GM12878 (cell line): ENCODE data around the gene MTX1. TPM values are rescaled to one million over a fixed set of nuclear protein-coding genes. Genes with fewer than 3 reads are reported as not detected.

Experiments used
- CREM ChIP-seq: IDR thresholded peaks from 2 replicates; pipeline ENCODE4 v1.6.1; 2014; ENCODE audit warnings: antibody characterized with exemption, low read depth
- GATAD2B ChIP-seq: fragments of 450-650 bp; conservative IDR thresholded peaks from 2 replicates; pipeline ENCODE4 v1.6.1; 2017; ENCODE audit warnings: low read depth, mild to moderate bottlenecking, moderate library complexity
- MTA2 ChIP-seq: fragments of 450-650 bp; IDR thresholded peaks from 2 replicates; pipeline ENCODE4 v1.6.1; 2016; ENCODE audit warnings: low read depth, mild to moderate bottlenecking, moderate library complexity
- NBN ChIP-seq: fragments of 450-650 bp; IDR thresholded peaks from 2 replicates; pipeline ENCODE4 v1.6.1; 2016
- PAX8 ChIP-seq: fragments of 450-650 bp; IDR thresholded peaks from 2 replicates; pipeline ENCODE4 v1.6.1; 2017; ENCODE audit warnings: mild to moderate bottlenecking, moderate library complexity
- SMAD1 ChIP-seq: fragments of 450-650 bp; IDR thresholded peaks from 2 replicates; pipeline ENCODE4 v1.6.1; 2018; ENCODE audit warnings: mild to moderate bottlenecking, low read depth; ENCODE audit not compliant: partially characterized antibody
- SMC3 ChIP-seq: IDR thresholded peaks from 2 replicates; pipeline ENCODE4 v1.6.1; 2011; ENCODE audit warnings: low read length, improper control_type of control experiment, borderline replicate concordance
- STAT1 ChIP-seq: fragments of 450-650 bp; conservative IDR thresholded peaks from 2 replicates; pipeline ENCODE4 v1.6.1; 2014; ENCODE audit warnings: antibody characterized with exemption, mild to moderate bottlenecking
- polyA plus RNA-seq, 11 experiments: library from polyadenylated mRNA; depleted of rRNA in 4 of 11; unstranded in 6 of 11; stranded (reverse) in 5 of 11; fragments of >200 nt; fragmentation: Nextera tagmentation in 4 of 11; fragmentation: Illumina TruSeq in 1 of 11; extraction: Ambion mirVana in 4 of 11; extraction: Trizol in 1 of 11; gene quantifications; 1 replicate in 1 of 11; 2 replicates in 10 of 11; pipeline versions ENCODE4 v1.2.1 to v1.2.3, GENCODE V29; 2011 to 2016; ENCODE audit warnings: inconsistent platforms in 2 of 11, missing spikeins in 2 of 11, low read depth in 1 of 11
- total RNA-seq, 4 experiments: library from RNA; depleted of rRNA in 3 of 4; stranded (reverse); fragments of >200 nt in 3 of 4; fragmentation: Illumina TruSeq in 1 of 4; extraction: Trizol in 1 of 4; gene quantifications; 2 replicates each; pipeline versions ENCODE4 v1.2.1 to v1.2.3, GENCODE V29; 2013 to 2021
- TF ChIP-seq, protein P1 (sequence below): IDR thresholded peaks from 2 replicates; pipeline ENCODE4 v1.6.1; 2011; ENCODE audit warnings: mild to moderate bottlenecking, low read depth, low read length, moderate library complexity; ENCODE audit not compliant: insufficient replicate concordance
- TF ChIP-seq, protein P2 (sequence below): IDR thresholded peaks from 2 replicates; pipeline ENCODE4 v1.6.1; 2012; ENCODE audit warnings: improper control_type of control experiment, low read depth, low read length; ENCODE audit not compliant: insufficient replicate concordance
- TF ChIP-seq, protein P3 (sequence below): fragments of 450-650 bp; IDR thresholded peaks from 2 replicates; pipeline ENCODE4 v1.6.1; 2016; ENCODE audit warnings: mild to moderate bottlenecking

The MTX1 gene
- total and polyA plus RNA-seq, 10 of the 15 experiments (the other 5 are each of a cell fraction or from before 2014, with no cell fraction given) = 15.8 to 92.0 (median 49.1) TPM

DNA sequence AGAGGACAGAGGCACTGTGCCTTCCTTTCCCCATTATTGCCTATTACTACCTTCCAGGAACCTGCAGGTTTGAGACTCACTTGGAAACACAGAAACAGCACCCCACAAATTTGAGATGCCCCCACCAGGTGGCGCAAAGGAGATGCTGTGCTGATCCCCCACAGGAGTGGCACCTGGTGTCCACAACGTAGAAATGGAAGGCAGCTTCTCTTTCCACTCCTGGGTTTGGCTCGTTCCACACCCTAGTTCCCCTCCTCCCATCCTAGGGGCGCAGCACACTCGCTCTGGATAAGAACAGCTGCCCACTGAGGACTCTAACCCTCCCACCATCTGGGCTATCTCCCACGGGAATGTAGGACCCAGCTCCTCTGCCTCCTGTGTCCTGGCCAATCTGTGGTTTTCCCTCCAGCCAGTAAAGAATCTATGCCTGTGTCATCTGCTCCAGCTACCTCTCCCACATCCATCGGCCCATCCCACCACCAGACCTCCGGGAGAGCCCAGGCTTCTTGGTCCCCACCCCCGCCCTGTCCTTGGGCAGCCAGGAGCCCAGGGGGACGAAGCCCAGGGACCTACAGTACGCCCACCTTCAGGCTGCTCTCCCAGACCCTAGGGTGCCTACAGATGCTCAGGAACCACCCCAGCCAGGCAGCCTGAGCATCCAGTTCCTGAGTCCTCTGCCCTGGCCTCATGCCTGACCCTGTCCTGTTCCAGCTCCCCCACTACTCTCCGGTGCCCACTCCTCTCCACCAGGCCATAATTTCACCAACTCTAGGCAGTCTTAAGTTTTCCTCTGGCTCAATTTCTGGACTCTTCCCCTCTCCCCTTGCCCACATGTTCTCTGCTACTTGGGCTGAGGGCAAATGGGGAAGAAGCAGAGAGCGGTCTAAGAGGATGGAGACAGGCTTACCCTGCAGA, 1.3 kb upstream of the MTX1 start (continued):
- no peak for TF ChIP-seq SMAD1
- TF ChIP-seq MTA2 = peak; percentile 24; the same call in 1 of the 2 replicates
- TF ChIP-seq, protein P1, sequence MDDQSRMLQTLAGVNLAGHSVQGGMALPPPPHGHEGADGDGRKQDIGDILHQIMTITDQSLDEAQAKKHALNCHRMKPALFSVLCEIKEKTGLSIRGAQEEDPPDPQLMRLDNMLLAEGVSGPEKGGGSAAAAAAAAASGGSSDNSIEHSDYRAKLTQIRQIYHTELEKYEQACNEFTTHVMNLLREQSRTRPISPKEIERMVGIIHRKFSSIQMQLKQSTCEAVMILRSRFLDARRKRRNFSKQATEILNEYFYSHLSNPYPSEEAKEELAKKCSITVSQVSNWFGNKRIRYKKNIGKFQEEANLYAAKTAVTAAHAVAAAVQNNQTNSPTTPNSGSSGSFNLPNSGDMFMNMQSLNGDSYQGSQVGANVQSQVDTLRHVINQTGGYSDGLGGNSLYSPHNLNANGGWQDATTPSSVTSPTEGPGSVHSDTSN = peak; percentile 42
- TF ChIP-seq PAX8 = no peak
- TF ChIP-seq, protein P2, sequence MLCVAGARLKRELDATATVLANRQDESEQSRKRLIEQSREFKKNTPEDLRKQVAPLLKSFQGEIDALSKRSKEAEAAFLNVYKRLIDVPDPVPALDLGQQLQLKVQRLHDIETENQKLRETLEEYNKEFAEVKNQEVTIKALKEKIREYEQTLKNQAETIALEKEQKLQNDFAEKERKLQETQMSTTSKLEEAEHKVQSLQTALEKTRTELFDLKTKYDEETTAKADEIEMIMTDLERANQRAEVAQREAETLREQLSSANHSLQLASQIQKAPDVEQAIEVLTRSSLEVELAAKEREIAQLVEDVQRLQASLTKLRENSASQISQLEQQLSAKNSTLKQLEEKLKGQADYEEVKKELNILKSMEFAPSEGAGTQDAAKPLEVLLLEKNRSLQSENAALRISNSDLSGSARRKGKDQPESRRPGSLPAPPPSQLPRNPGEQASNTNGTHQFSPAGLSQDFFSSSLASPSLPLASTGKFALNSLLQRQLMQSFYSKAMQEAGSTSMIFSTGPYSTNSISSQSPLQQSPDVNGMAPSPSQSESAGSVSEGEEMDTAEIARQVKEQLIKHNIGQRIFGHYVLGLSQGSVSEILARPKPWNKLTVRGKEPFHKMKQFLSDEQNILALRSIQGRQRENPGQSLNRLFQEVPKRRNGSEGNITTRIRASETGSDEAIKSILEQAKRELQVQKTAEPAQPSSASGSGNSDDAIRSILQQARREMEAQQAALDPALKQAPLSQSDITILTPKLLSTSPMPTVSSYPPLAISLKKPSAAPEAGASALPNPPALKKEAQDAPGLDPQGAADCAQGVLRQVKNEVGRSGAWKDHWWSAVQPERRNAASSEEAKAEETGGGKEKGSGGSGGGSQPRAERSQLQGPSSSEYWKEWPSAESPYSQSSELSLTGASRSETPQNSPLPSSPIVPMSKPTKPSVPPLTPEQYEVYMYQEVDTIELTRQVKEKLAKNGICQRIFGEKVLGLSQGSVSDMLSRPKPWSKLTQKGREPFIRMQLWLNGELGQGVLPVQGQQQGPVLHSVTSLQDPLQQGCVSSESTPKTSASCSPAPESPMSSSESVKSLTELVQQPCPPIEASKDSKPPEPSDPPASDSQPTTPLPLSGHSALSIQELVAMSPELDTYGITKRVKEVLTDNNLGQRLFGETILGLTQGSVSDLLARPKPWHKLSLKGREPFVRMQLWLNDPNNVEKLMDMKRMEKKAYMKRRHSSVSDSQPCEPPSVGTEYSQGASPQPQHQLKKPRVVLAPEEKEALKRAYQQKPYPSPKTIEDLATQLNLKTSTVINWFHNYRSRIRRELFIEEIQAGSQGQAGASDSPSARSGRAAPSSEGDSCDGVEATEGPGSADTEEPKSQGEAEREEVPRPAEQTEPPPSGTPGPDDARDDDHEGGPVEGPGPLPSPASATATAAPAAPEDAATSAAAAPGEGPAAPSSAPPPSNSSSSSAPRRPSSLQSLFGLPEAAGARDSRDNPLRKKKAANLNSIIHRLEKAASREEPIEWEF = no peak
- TF ChIP-seq SMC3 = peak; percentile 96
- TF ChIP-seq, protein P3, sequence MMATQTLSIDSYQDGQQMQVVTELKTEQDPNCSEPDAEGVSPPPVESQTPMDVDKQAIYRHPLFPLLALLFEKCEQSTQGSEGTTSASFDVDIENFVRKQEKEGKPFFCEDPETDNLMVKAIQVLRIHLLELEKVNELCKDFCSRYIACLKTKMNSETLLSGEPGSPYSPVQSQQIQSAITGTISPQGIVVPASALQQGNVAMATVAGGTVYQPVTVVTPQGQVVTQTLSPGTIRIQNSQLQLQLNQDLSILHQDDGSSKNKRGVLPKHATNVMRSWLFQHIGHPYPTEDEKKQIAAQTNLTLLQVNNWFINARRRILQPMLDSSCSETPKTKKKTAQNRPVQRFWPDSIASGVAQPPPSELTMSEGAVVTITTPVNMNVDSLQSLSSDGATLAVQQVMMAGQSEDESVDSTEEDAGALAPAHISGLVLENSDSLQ = peak; percentile 82
- TF ChIP-seq CREM = no peak
- TF ChIP-seq GATAD2B = 0 out of 2 replicates have a peak, but pooled peaks have one; percentile 26
- peak; percentile 78; the same call in 1 of the 2 replicates for TF ChIP-seq NBN
- peak; percentile 62; the same call in 1 of the 2 replicates for TF ChIP-seq STAT1
